HG03354 (cell line): ENCODE measurements around the gene GRAMD1B.
"Not testable (repeated sequence)": the region's sequence is repeated elsewhere in the genome, so short reads cannot be mapped to it uniquely, and the experiment has no call there.

ENCODE experiments used
- ATAC-seq: cut with Tn5 transposase; IDR thresholded peaks from one replicate; pipeline ENCODE4 v1.9.1; 2021; ENCODE audit warnings: mild to moderate bottlenecking; ENCODE audit not compliant: unreplicated experiment, poor library complexity, severe bottlenecking

The GRAMD1B gene

GRCh38 chr11:123551079-123551478 is 121.0 kb downstream of the GRAMD1B start:
- ATAC-seq: no peak

GRCh38 chr11:123556633-123557032 is 126.6 kb downstream of the GRAMD1B start:
- ATAC-seq: no peak

- no peak for ATAC-seq
These were observed 128.7 kb downstream of the GRAMD1B start for GRCh38 chr11:123558536-123559315.

- ATAC-seq: peak; percentile 3
These were observed 129.5 kb downstream of the GRAMD1B start for GRCh38 chr11:123559523-123559955.

GRCh38 chr11:123560006-123560405 is 129.9 kb downstream of the GRAMD1B start:
- peak; percentile 72 for ATAC-seq

GRCh38 chr11:123561431-123561800 is 131.3 kb downstream of the GRAMD1B start:
- ATAC-seq: no peak

GRCh38 chr11:123562158-123562557 is 132.1 kb downstream of the GRAMD1B start:
- ATAC-seq: no peak

- no peak for ATAC-seq
These were observed 132.8 kb downstream of the GRAMD1B start for GRCh38 chr11:123562829-123563228.

- no peak for ATAC-seq
These were observed 134.2 kb downstream of the GRAMD1B start for GRCh38 chr11:123564221-123564620.

- no peak for ATAC-seq
These were observed 136.8 kb downstream of the GRAMD1B start for GRCh38 chr11:123566852-123567251.

- ATAC-seq: no peak
These were observed 137.4 kb downstream of the GRAMD1B start for GRCh38 chr11:123567466-123567865.

GRCh38 chr11:123568367-123568870 is 138.3 kb downstream of the GRAMD1B start:
- no peak for ATAC-seq

- ATAC-seq: no peak
These were observed 139.3 kb downstream of the GRAMD1B start for GRCh38 chr11:123569393-123569792.

- ATAC-seq: no peak
These were observed 141.0 kb downstream of the GRAMD1B start for GRCh38 chr11:123570939-123571580.

- not testable (repeated sequence) for ATAC-seq
These were observed 142.7 kb downstream of the GRAMD1B start for GRCh38 chr11:123572791-123573190.

GRCh38 chr11:123573286-123573685 is 143.2 kb downstream of the GRAMD1B start:
- ATAC-seq: no peak

GRCh38 chr11:123575441-123575840 is 145.4 kb downstream of the GRAMD1B start:
- no peak for ATAC-seq

- no peak for ATAC-seq
These were observed 146.0 kb downstream of the GRAMD1B start for GRCh38 chr11:123576082-123576481.

- ATAC-seq: no peak
These were observed 146.4 kb downstream of the GRAMD1B start for GRCh38 chr11:123576501-123576900.

- peak; percentile 72 for ATAC-seq
These were observed 147.1 kb downstream of the GRAMD1B start for GRCh38 chr11:123577081-123577598.
